GM12891 (cell line): ENCODE measurements around the gene AHRR.
A peak's percentile ranks its signal among the peaks of the same experiment; 100 is the strongest.

ENCODE experiments used
- DNase-seq: peaks from one replicate; pipeline ENCODE4 v3.0.0; 2011; ENCODE audit warnings: low spot score; ENCODE audit not compliant: insufficient read length
- FAIRE-seq: peaks from 2 replicates; lab custom pipeline; 2011; peaks lifted over from hg19 to GRCh38; lab: Jason Lieb, UNC
- PAX5 ChIP-seq: IDR thresholded peaks from 2 replicates; pipeline ENCODE4 v1.6.1; 2011; ENCODE audit warnings: low read length, moderate library complexity, mild to moderate bottlenecking; ENCODE audit not compliant: insufficient read depth, severe bottlenecking
- POLR2A ChIP-seq: IDR thresholded peaks from 2 replicates; pipeline ENCODE4 v1.6.1; 2011; ENCODE audit warnings: low read depth, low read length, control low read depth
- POLR2AphosphoS5 ChIP-seq: IDR thresholded peaks from 2 replicates; pipeline ENCODE4 v1.6.1; 2011; ENCODE audit warnings: low read depth, low read length, control low read depth
- POU2F2 ChIP-seq: IDR thresholded peaks from 2 replicates; pipeline ENCODE4 v1.6.1; 2011; ENCODE audit warnings: low read depth, mild to moderate bottlenecking, control low read depth, low read length, moderate library complexity
- SPI1 ChIP-seq: IDR thresholded peaks from 2 replicates; pipeline ENCODE4 v1.6.1; 2011; ENCODE audit warnings: low read depth, low read length, control low read depth
- TAF1 ChIP-seq: IDR thresholded peaks from 2 replicates; pipeline ENCODE4 v1.6.1; 2011; ENCODE audit warnings: low read depth, low read length, control low read depth

Gene AHRR

GRCh38 chr5:334903-335739, 13.6 kb downstream of the AHRR start:
- no peak for TF ChIP-seq SPI1
- no peak for TF ChIP-seq POLR2AphosphoS5
- no peak for TF ChIP-seq PAX5
- TF ChIP-seq POLR2A: no peak
- TF ChIP-seq TAF1: no peak
- TF ChIP-seq POU2F2: no peak
- FAIRE-seq (no peak), DNase-seq (no peak)

- FAIRE-seq (no peak), DNase-seq (no peak)
- TF ChIP-seq POU2F2: no peak
- no peak for TF ChIP-seq SPI1
- TF ChIP-seq POLR2AphosphoS5: no peak
- TF ChIP-seq PAX5: no peak
- no peak for TF ChIP-seq TAF1
- no peak for TF ChIP-seq POLR2A
These were observed 14.2 kb downstream of the AHRR start for GRCh38 chr5:335740-336038.

- FAIRE-seq (peak; percentile 73), DNase-seq (no peak)
- no peak for TF ChIP-seq POU2F2
- no peak for TF ChIP-seq POLR2AphosphoS5
- TF ChIP-seq POLR2A: no peak
- TF ChIP-seq SPI1: no peak
These were observed 16.1 kb downstream of the AHRR start for GRCh38 chr5:337563-338130.

GRCh38 chr5:342501-343460, 21.3 kb downstream of the AHRR start:
- FAIRE-seq (peak; percentile 59), DNase-seq (no peak)

GRCh38 chr5:343461-344401, 22.2 kb downstream of the AHRR start:
- no peak for FAIRE-seq

More at GRCh38 chr5:342501-343460, 21.3 kb downstream of the AHRR start:
- TF ChIP-seq POLR2A (no peak), SPI1 (peak; percentile 77), POLR2AphosphoS5 (peak; percentile 46), POU2F2 (no peak)

GRCh38 chr5:344668-345067, 23.2 kb downstream of the AHRR start:
- FAIRE-seq (no peak), DNase-seq (no peak)
- TF ChIP-seq TAF1: no peak
- no peak for TF ChIP-seq POLR2A
- TF ChIP-seq POLR2AphosphoS5: no peak
- no peak for TF ChIP-seq PAX5
- no peak for TF ChIP-seq POU2F2
- TF ChIP-seq SPI1: no peak

More at GRCh38 chr5:343461-344401, 22.2 kb downstream of the AHRR start:
- peak; percentile 72 for DNase-seq
- no peak for TF ChIP-seq SPI1
- TF ChIP-seq POLR2AphosphoS5: peak; percentile 34; the same call in 1 of the 2 replicates
- TF ChIP-seq TAF1: peak; percentile 63; the same call in 1 of the 2 replicates
- TF ChIP-seq POU2F2: 0 out of 2 replicates have a peak, but pooled peaks have one; percentile 8
- TF ChIP-seq PAX5: peak; percentile 78

GRCh38 chr5:345404-346195, 24.1 kb downstream of the AHRR start:
- FAIRE-seq (peak; percentile 26), DNase-seq (no peak)
- TF ChIP-seq SPI1: no peak
- no peak for TF ChIP-seq POU2F2
- TF ChIP-seq POLR2AphosphoS5: no peak
- TF ChIP-seq POLR2A: no peak
